ENCODE data around the gene TCF3.

DNA sequence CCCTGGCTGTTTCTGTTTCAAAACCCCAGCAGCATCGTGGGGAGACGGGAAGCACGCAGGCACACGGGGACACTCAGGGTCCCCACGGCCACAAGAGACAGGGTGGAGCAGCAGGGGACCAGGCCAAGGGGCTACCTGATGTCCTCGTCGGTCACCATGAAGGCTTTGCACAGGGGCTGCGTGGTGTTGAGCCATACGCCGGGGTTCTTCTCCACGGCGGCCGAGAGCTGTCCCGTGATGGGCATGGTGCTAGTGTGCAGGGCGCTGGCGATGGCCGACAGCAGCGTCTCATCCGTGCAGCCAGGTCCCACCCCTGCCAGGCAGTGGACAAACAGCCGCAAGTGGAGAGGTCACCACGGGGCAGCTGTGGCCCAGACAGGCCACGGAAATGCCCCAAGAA is 71.5 kb downstream of the TCF3 start:
- TF ChIP-seq, protein P1, sequence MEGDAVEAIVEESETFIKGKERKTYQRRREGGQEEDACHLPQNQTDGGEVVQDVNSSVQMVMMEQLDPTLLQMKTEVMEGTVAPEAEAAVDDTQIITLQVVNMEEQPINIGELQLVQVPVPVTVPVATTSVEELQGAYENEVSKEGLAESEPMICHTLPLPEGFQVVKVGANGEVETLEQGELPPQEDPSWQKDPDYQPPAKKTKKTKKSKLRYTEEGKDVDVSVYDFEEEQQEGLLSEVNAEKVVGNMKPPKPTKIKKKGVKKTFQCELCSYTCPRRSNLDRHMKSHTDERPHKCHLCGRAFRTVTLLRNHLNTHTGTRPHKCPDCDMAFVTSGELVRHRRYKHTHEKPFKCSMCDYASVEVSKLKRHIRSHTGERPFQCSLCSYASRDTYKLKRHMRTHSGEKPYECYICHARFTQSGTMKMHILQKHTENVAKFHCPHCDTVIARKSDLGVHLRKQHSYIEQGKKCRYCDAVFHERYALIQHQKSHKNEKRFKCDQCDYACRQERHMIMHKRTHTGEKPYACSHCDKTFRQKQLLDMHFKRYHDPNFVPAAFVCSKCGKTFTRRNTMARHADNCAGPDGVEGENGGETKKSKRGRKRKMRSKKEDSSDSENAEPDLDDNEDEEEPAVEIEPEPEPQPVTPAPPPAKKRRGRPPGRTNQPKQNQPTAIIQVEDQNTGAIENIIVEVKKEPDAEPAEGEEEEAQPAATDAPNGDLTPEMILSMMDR (conservative IDR thresholded peaks at IDR 0.05; ENCODE audit: low read length), result no peak
- TF ChIP-seq EZH2phosphoT487 (IDR thresholded peaks at IDR 0.05; ENCODE audit: borderline replicate concordance), result no peak
